Vagina (tissue), 2 donors: ENCODE results near the gene JKAMP. TPM values are rescaled to one million over a fixed set of nuclear protein-coding genes. Genes with fewer than 3 reads are reported as not detected.

ENCODE experiments used
- DNase-seq, 2 donors: peaks; one replicate each; pipeline ENCODE4 v3.0.0-alpha.2; 2017; ENCODE audit errors: extremely low spot score in 2 of 2
- H3K27ac ChIP-seq: fragments of 200-600 bp; sonication (generic); one replicate; pipeline ENCODE4 v1.5.1; 2019
- H3K27me3 ChIP-seq: fragments of 200-600 bp; sonication (generic); one replicate; pipeline ENCODE4 v1.5.1; 2019
- H3K36me3 ChIP-seq, 2 donors: fragments of 200-600 bp; sonication (generic); one replicate each; pipeline ENCODE4 v1.5.1; 2017 to 2019
- H3K4me1 ChIP-seq: fragments of 200-600 bp; sonication (generic); one replicate; pipeline ENCODE4 v1.5.1; 2019
- H3K4me3 ChIP-seq, 2 donors: fragments of 200-600 bp; sonication (generic); 1 replicate in 1 of 2; 2 replicates in 1 of 2; pipeline ENCODE4 v1.5.1; 2016 to 2019
- H3K9me3 ChIP-seq: fragments of 200-600 bp; sonication (generic); one replicate; pipeline ENCODE4 v1.5.1; 2019
- POLR2A ChIP-seq, 2 donors: fragments of 450-650 bp; IDR thresholded peaks; one replicate each; pipeline ENCODE4 v1.6.1; 2017; ENCODE audit warnings: antibody characterized with exemption in 2 of 2, mild to moderate bottlenecking in 2 of 2, moderate library complexity in 2 of 2
- POLR2AphosphoS5 ChIP-seq, 2 donors: sonication (generic); formaldehyde crosslinking; IDR thresholded peaks; one replicate each; pipeline ENCODE4 v1.9.0; 2017; ENCODE audit warnings: antibody characterized with exemption in 2 of 2, mild to moderate bottlenecking in 2 of 2, low read depth in 1 of 2; ENCODE audit not compliant: insufficient read depth in 1 of 2
- intact Hi-C: fragments of 100-400 bp; cut with DNase I; formaldehyde crosslinking; loops from one replicate; pipeline ENCODE4 v1.15.1; 2023
- total RNA-seq: library from RNA; depleted of rRNA; stranded (reverse); fragments of >200 nt; gene quantifications from one replicate; pipeline ENCODE4 v1.2.3, GENCODE V29; 2016
- TF ChIP-seq, protein P1 (sequence below), 3 experiments: fragments of 450-650 bp in 2 of 3; fragments of 200-600 bp in 1 of 3; sonication (generic) in 1 of 3; IDR thresholded peaks; one replicate each; pipeline ENCODE4 v1.5.1; 2017 to 2019; ENCODE audit warnings: antibody characterized with exemption in 3 of 3, mild to moderate bottlenecking in 2 of 3, moderate library complexity in 2 of 3

JKAMP gene
- total RNA-seq, 1 donor from 2014 or later: 45.9 TPM

- no peak for DNase-seq
- intact Hi-C loops: no loop called here
- no peaks in the 10 kb centered on the region for H3K9me3 ChIP-seq
- no peaks in the 10 kb centered on the region for H3K4me1 ChIP-seq
- H3K27me3 ChIP-seq: no peaks in the 10 kb centered on the region
- no peaks in the 10 kb centered on the region for H3K36me3 ChIP-seq
- TF ChIP-seq, protein P1, sequence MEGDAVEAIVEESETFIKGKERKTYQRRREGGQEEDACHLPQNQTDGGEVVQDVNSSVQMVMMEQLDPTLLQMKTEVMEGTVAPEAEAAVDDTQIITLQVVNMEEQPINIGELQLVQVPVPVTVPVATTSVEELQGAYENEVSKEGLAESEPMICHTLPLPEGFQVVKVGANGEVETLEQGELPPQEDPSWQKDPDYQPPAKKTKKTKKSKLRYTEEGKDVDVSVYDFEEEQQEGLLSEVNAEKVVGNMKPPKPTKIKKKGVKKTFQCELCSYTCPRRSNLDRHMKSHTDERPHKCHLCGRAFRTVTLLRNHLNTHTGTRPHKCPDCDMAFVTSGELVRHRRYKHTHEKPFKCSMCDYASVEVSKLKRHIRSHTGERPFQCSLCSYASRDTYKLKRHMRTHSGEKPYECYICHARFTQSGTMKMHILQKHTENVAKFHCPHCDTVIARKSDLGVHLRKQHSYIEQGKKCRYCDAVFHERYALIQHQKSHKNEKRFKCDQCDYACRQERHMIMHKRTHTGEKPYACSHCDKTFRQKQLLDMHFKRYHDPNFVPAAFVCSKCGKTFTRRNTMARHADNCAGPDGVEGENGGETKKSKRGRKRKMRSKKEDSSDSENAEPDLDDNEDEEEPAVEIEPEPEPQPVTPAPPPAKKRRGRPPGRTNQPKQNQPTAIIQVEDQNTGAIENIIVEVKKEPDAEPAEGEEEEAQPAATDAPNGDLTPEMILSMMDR (IDR thresholded peaks at IDR 0.05): no peak
- TF ChIP-seq POLR2A (IDR thresholded peaks at IDR 0.05) (no peak), POLR2AphosphoS5 (IDR thresholded peaks at IDR 0.05; ENCODE audit: insufficient read depth in 1 of 2, low read depth in 1 of 2) (no peak)
- no peak overlapping the region for H3K27ac ChIP-seq
- no peak overlapping the region for H3K4me3 ChIP-seq
Measured at GRCh38 chr14:59511916-59512575, 27.7 kb downstream of the JKAMP start.

- DNase-seq: no peak
- no peak for TF ChIP-seq POLR2AphosphoS5 (IDR thresholded peaks at IDR 0.05; ENCODE audit: insufficient read depth in 1 of 2, low read depth in 1 of 2)
- TF ChIP-seq POLR2A (IDR thresholded peaks at IDR 0.05): no peak
- TF ChIP-seq, protein P1 (IDR thresholded peaks at IDR 0.05): no peak
- H3K36me3 ChIP-seq: no peaks in the 10 kb centered on the region
Measured at GRCh38 chr14:59520224-59520623, 35.9 kb downstream of the JKAMP start.

GRCh38 chr14:59529189-59529588, 44.9 kb downstream of the JKAMP start:
- intact Hi-C loops: no loop called here
- Histone ChIP-seq H3K9me3 (no peaks in the 10 kb centered on the region), H3K36me3 (no peaks in the 10 kb centered on the region), H3K4me3 (no peak overlapping the region), H3K4me1 (no peaks in the 10 kb centered on the region), H3K27ac (no peak overlapping the region), H3K27me3 (no peaks in the 10 kb centered on the region)
- no peak for TF ChIP-seq POLR2AphosphoS5 (IDR thresholded peaks at IDR 0.05; ENCODE audit: insufficient read depth in 1 of 2, low read depth in 1 of 2)
- TF ChIP-seq, protein P1 (IDR thresholded peaks at IDR 0.05): no peak
- no peak for TF ChIP-seq POLR2A (IDR thresholded peaks at IDR 0.05)
- no peak for DNase-seq

More at GRCh38 chr14:59520224-59520623, 35.9 kb downstream of the JKAMP start:
- Histone ChIP-seq H3K9me3 (no peaks in the 10 kb centered on the region), H3K27ac (no peak overlapping the region), H3K4me1 (no peaks in the 10 kb centered on the region), H3K27me3 (no peaks in the 10 kb centered on the region), H3K4me3 (no peak overlapping the region)
- intact Hi-C loops: no loop called here

DNA sequence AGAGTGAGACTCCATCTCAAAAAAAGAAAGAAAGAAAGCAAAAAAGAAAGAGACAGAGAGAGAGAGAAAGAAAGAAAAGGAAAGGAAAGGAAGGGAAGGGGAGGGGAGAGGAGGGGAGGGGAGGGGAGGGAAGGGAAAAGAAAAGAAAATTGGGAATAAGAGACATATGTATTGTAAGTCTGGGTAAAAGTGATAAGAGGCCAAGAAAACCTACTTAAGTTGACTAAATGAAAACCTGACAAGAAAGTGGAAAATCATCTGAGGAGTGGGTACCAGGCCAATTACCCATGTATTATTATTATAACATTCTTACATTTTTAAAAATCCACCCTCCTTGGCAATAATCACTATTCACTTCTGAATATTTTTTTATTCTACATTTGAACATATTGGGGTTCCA, 46.0 kb downstream of the JKAMP start:
- intact Hi-C loops: no loop called here
- Histone ChIP-seq H3K27ac (no peak overlapping the region), H3K4me1 (no peaks in the 10 kb centered on the region), H3K9me3 (no peaks in the 10 kb centered on the region), H3K27me3 (no peaks in the 10 kb centered on the region), H3K4me3 (no peak overlapping the region), H3K36me3 (no peaks in the 10 kb centered on the region)
- no peak for DNase-seq
- TF ChIP-seq POLR2A (IDR thresholded peaks at IDR 0.05) (no peak), POLR2AphosphoS5 (IDR thresholded peaks at IDR 0.05; ENCODE audit: insufficient read depth in 1 of 2, low read depth in 1 of 2) (no peak)
- TF ChIP-seq, protein P1 (IDR thresholded peaks at IDR 0.05): no peak

- intact Hi-C loops: no loop called here
- Histone ChIP-seq H3K27ac (no peak overlapping the region), H3K36me3 (no peaks in the 10 kb centered on the region), H3K9me3 (no peaks in the 10 kb centered on the region), H3K4me3 (no peak overlapping the region), H3K27me3 (no peaks in the 10 kb centered on the region), H3K4me1 (no peaks in the 10 kb centered on the region)
- no peak for TF ChIP-seq POLR2A (IDR thresholded peaks at IDR 0.05)
- TF ChIP-seq, protein P1 (IDR thresholded peaks at IDR 0.05): no peak
- no peak for TF ChIP-seq POLR2AphosphoS5 (IDR thresholded peaks at IDR 0.05; ENCODE audit: insufficient read depth in 1 of 2, low read depth in 1 of 2)
- no peak for DNase-seq
Measured at GRCh38 chr14:59532419-59532818, 48.1 kb downstream of the JKAMP start.
